Measurements from ENCODE around the gene DGKD.

GRCh38 chr2:233476063-233476410, 121.7 kb downstream of the DGKD start:
- TF ChIP-seq YY1 (IDR thresholded peaks at IDR 0.05; ENCODE audit: insufficient read depth, insufficient read length) (no peak), ZNF274 (IDR thresholded peaks at IDR 0.05; ENCODE audit: low read depth, low read length) (no peak), SUZ12 (IDR thresholded peaks at IDR 0.05; ENCODE audit: extremely low read depth, insufficient read depth, insufficient read length) (no peak)

Measured in NT2/D1 (cell line).